GM12878 (cell line): Measurements from ENCODE around the gene USP11. TPM values are rescaled to one million over a fixed set of nuclear protein-coding genes. Genes with fewer than 3 reads are reported as not detected.

Source experiments
- ATF7 ChIP-seq: fragments of 450-650 bp; IDR thresholded peaks from 2 replicates; pipeline ENCODE4 v1.6.1; 2016; ENCODE audit warnings: low read depth, mild to moderate bottlenecking
- EP300 ChIP-seq, 2 experiments: fragments of 150-350 bp in 1 of 2; IDR thresholded peaks; 2 replicates each; pipeline ENCODE4 v1.6.1; 2011 to 2012; ENCODE audit warnings: low read depth in 2 of 2, low read length in 2 of 2, borderline replicate concordance in 1 of 2, improper control_type of control experiment in 1 of 2, inconsistent platforms in 1 of 2; ENCODE audit not compliant: control insufficient read depth in 1 of 2
- IKZF1 ChIP-seq: fragments of 450-650 bp; conservative IDR thresholded peaks from 2 replicates; pipeline ENCODE4 v1.6.1; 2017; ENCODE audit warnings: antibody characterized with exemption, mild to moderate bottlenecking
- KAT2A ChIP-seq: conservative IDR thresholded peaks from 2 replicates; pipeline ENCODE4 v1.6.1; 2011; ENCODE audit warnings: low read depth, low read length; ENCODE audit not compliant: control insufficient read depth
- NBN ChIP-seq: fragments of 450-650 bp; IDR thresholded peaks from 2 replicates; pipeline ENCODE4 v1.6.1; 2016
- polyA plus RNA-seq, 11 experiments: library from polyadenylated mRNA; depleted of rRNA in 4 of 11; unstranded in 6 of 11; stranded (reverse) in 5 of 11; fragments of >200 nt; fragmentation: Nextera tagmentation in 4 of 11; fragmentation: Illumina TruSeq in 1 of 11; extraction: Ambion mirVana in 4 of 11; extraction: Trizol in 1 of 11; gene quantifications; 1 replicate in 1 of 11; 2 replicates in 10 of 11; pipeline versions ENCODE4 v1.2.1 to v1.2.3, GENCODE V29; 2011 to 2016; ENCODE audit warnings: inconsistent platforms in 2 of 11, missing spikeins in 2 of 11, low read depth in 1 of 11
- total RNA-seq, 4 experiments: library from RNA; depleted of rRNA in 3 of 4; stranded (reverse); fragments of >200 nt in 3 of 4; fragmentation: Illumina TruSeq in 1 of 4; extraction: Trizol in 1 of 4; gene quantifications; 2 replicates each; pipeline versions ENCODE4 v1.2.1 to v1.2.3, GENCODE V29; 2013 to 2021
- TF ChIP-seq, protein P1 (sequence below): fragments of 450-650 bp; IDR thresholded peaks from 2 replicates; pipeline ENCODE4 v1.6.1; 2018; ENCODE audit warnings: borderline replicate concordance, mild to moderate bottlenecking; ENCODE audit not compliant: partially characterized antibody
- TF ChIP-seq, protein P2 (sequence below): IDR thresholded peaks from 2 replicates; pipeline ENCODE4 v1.6.1; 2012; ENCODE audit warnings: mild to moderate bottlenecking, low read depth, low read length

The USP11 gene
- total and polyA plus RNA-seq, 10 of the 15 experiments (the other 5 are each of a cell fraction or from before 2014, with no cell fraction given), result 3.3 to 44.0 (median 20.9) TPM

- no peak for TF ChIP-seq NBN
- TF ChIP-seq EP300 (IDR thresholded peaks at IDR 0.05; ENCODE audit: borderline replicate concordance in 1 of 2, control insufficient read depth in 1 of 2, low read depth in 2 of 2, low read length in 2 of 2), result no peak
- TF ChIP-seq, protein P1, sequence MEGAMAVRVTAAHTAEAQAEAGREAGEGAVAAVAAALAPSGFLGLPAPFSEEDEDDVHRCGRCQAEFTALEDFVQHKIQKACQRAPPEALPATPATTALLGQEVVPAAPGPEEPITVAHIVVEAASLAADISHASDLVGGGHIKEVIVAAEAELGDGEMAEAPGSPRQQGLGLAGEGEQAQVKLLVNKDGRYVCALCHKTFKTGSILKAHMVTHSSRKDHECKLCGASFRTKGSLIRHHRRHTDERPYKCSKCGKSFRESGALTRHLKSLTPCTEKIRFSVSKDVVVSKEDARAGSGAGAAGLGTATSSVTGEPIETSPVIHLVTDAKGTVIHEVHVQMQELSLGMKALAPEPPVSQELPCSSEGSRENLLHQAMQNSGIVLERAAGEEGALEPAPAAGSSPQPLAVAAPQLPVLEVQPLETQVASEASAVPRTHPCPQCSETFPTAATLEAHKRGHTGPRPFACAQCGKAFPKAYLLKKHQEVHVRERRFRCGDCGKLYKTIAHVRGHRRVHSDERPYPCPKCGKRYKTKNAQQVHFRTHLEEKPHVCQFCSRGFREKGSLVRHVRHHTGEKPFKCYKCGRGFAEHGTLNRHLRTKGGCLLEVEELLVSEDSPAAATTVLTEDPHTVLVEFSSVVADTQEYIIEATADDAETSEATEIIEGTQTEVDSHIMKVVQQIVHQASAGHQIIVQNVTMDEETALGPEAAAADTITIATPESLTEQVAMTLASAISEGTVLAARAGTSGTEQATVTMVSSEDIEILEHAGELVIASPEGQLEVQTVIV, result no peak
- TF ChIP-seq IKZF1, result no peak
- TF ChIP-seq KAT2A, result no peak
- TF ChIP-seq, protein P2, sequence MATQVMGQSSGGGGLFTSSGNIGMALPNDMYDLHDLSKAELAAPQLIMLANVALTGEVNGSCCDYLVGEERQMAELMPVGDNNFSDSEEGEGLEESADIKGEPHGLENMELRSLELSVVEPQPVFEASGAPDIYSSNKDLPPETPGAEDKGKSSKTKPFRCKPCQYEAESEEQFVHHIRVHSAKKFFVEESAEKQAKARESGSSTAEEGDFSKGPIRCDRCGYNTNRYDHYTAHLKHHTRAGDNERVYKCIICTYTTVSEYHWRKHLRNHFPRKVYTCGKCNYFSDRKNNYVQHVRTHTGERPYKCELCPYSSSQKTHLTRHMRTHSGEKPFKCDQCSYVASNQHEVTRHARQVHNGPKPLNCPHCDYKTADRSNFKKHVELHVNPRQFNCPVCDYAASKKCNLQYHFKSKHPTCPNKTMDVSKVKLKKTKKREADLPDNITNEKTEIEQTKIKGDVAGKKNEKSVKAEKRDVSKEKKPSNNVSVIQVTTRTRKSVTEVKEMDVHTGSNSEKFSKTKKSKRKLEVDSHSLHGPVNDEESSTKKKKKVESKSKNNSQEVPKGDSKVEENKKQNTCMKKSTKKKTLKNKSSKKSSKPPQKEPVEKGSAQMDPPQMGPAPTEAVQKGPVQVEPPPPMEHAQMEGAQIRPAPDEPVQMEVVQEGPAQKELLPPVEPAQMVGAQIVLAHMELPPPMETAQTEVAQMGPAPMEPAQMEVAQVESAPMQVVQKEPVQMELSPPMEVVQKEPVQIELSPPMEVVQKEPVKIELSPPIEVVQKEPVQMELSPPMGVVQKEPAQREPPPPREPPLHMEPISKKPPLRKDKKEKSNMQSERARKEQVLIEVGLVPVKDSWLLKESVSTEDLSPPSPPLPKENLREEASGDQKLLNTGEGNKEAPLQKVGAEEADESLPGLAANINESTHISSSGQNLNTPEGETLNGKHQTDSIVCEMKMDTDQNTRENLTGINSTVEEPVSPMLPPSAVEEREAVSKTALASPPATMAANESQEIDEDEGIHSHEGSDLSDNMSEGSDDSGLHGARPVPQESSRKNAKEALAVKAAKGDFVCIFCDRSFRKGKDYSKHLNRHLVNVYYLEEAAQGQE, result no peak
- no peak for TF ChIP-seq ATF7
Observed at GRCh38 chrX:47242321-47242720, 9.5 kb downstream of the USP11 start (continued).
